Right lobe of liver (tissue), 6 donors: ENCODE results near the gene ZNF2. TPM values are rescaled to one million over a fixed set of nuclear protein-coding genes. Genes with fewer than 3 reads are reported as not detected.

ENCODE experiments used
- ATAC-seq, 4 donors: fragments of 200-7000 bp; cut with Tn5 transposase; one replicate each; pipeline ENCODE4 v1.9.1; 2020; ENCODE audit warnings: mild to moderate bottlenecking in 4 of 4, moderate library complexity in 4 of 4
- DNase-seq, 3 donors: peaks; one replicate each; pipeline ENCODE4 v3.0.0-alpha.2; 2020
- H3K27ac ChIP-seq, 3 donors: fragments of 200-600 bp; one replicate each; pipeline ENCODE4 v1.8.0; 2022
- H3K27me3 ChIP-seq, 2 donors: fragments of 200-600 bp; one replicate each; pipeline ENCODE4 v1.8.0; 2022
- H3K36me3 ChIP-seq, 4 donors: fragments of 200-600 bp; sonication (generic) in 1 of 4; one replicate each; pipeline versions ENCODE4 v1.5.1 to v1.8.0; 2017 to 2022; ENCODE audit warnings: control low read depth in 1 of 4
- H3K4me1 ChIP-seq, 4 donors: fragments of 200-600 bp; sonication (generic) in 1 of 4; one replicate each; pipeline versions ENCODE4 v1.5.1 to v1.8.0; 2017 to 2022; ENCODE audit warnings: control low read depth in 1 of 4
- H3K4me3 ChIP-seq, 3 donors: fragments of 200-600 bp; one replicate each; pipeline ENCODE4 v1.8.0; 2022
- H3K9me3 ChIP-seq, 4 donors: fragments of 200-600 bp; sonication (generic) in 1 of 4; one replicate each; pipeline versions ENCODE4 v1.5.1 to v1.8.0; 2017 to 2022; ENCODE audit warnings: control low read depth in 1 of 4
- POLR2A ChIP-seq: fragments of 450-650 bp; IDR thresholded peaks from one replicate; pipeline ENCODE4 v1.6.1; 2017; ENCODE audit warnings: antibody characterized with exemption, mild to moderate bottlenecking
- WGBS: methylation state at CpG from one replicate; pipeline ENCODE4 v1.1.6; 2018; ENCODE audit warnings: low coverage, low lambda C conversion rate; ENCODE audit not compliant: insufficient coverage; ENCODE audit errors: missing lambda C conversion rate; 5-methylcytosine and 5-hydroxymethylcytosine counted together
- intact Hi-C, 2 donors: fragments of 100-400 bp; cut with DNase I; formaldehyde crosslinking; loops; one replicate each; pipeline versions ENCODE4 v1.11.2 to v1.14.1; 2022
- total RNA-seq, 6 experiments: library from RNA; depleted of rRNA in 2 of 6; stranded (reverse); fragments of >200 nt in 2 of 6; fragmentation: NEBNext Ultra II Directional in 3 of 6; extraction: Animal tissue kit (Norgen Biotek cat#: 25700) in 3 of 6; gene quantifications; one replicate each; pipeline versions ENCODE4 v1.1.0 to v1.2.4, GENCODE V29; 2016 to 2023
- TF ChIP-seq, protein P1 (sequence below), 4 donors: fragments of 200-600 bp in 3 of 4; fragments of 450-650 bp in 1 of 4; IDR thresholded peaks; one replicate each; pipeline versions ENCODE4 v1.5.1 to v1.8.0; 2016 to 2022; ENCODE audit warnings: antibody characterized with exemption in 4 of 4, mild to moderate bottlenecking in 2 of 4
- donor health status: DM: no; HTN: yes; CAD: no.
- donor health status: DM: no; HTN: no; CAD: no.
- donor health status: DM: no; HTN: no; CAD: no.
- donor health status: DM: no; HTN: yes; CAD: no.
- donor health status: DM: no; HTN: yes; CAD: no.

Gene ZNF2
- total RNA-seq, 6 experiments from 2014 or later, result 1.1 to 2.0 (median 1.8) TPM

DNA sequence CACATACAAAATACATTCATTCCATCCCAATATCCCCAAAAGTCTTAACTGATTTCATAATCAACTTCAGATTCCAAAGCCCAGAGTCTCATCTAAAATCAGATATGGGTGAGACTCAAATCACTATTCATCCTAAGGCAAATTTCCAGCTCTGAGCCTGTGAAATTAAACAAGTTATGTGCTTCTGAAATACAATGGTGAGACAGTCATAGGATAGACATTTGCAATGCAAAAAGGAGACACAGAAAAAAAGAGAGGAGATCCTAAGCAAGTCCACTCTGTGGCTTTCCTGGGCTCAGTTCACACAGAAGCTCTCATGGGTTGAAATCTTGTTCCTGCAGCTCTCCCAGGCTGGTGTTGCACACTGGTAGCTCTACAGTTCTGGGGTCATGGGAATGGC is 60.0 kb downstream of the ZNF2 start:
- ATAC-seq, result no peak
- intact Hi-C loops, result no loop called here
- TF ChIP-seq, protein P1, sequence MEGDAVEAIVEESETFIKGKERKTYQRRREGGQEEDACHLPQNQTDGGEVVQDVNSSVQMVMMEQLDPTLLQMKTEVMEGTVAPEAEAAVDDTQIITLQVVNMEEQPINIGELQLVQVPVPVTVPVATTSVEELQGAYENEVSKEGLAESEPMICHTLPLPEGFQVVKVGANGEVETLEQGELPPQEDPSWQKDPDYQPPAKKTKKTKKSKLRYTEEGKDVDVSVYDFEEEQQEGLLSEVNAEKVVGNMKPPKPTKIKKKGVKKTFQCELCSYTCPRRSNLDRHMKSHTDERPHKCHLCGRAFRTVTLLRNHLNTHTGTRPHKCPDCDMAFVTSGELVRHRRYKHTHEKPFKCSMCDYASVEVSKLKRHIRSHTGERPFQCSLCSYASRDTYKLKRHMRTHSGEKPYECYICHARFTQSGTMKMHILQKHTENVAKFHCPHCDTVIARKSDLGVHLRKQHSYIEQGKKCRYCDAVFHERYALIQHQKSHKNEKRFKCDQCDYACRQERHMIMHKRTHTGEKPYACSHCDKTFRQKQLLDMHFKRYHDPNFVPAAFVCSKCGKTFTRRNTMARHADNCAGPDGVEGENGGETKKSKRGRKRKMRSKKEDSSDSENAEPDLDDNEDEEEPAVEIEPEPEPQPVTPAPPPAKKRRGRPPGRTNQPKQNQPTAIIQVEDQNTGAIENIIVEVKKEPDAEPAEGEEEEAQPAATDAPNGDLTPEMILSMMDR (IDR thresholded peaks at IDR 0.05), result no peak
- TF ChIP-seq POLR2A, result no peak
- no peaks in the 10 kb centered on the region for H3K4me1 ChIP-seq
- DNase-seq, result no peak
- peaks cover 0 to 20% (median 0%) of the 10 kb centered on the region in 4 donors for H3K9me3 ChIP-seq
- H3K27ac ChIP-seq, result no peak overlapping the region
- H3K4me3 ChIP-seq, result no peak overlapping the region
- H3K36me3 ChIP-seq, result no peaks in the 10 kb centered on the region
- no peaks in the 10 kb centered on the region for H3K27me3 ChIP-seq

DNA sequence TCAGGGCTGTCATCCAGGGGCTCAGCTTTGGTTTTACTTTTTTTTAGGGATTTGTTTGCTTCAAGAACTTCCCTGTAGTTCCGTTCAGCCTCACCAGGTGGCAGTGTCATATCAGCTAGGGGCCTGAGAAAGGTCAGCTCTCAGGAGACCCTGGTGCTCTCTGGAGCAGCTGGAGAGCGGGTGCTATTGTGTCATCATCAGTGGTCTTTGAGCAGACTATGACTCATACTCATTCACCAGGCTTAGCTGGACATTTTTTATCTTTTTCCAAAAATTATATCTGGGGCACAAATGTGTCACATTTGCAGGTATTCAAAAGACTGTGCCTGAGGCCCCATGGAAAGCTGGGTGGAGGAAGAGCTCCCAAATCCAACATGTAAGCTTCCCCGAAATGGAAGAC is 66.1 kb downstream of the ZNF2 start:
- ATAC-seq (peak; percentile 69 to 94 (median 86)), DNase-seq (peak; percentile 53 to 70 (median 60))
- H3K9me3 ChIP-seq, result no peaks in the 10 kb centered on the region
- H3K27ac ChIP-seq, result no peak overlapping the region
- no peak for TF ChIP-seq POLR2A
- TF ChIP-seq, protein P1 (IDR thresholded peaks at IDR 0.05), result peak; percentile 78 to 88 (median 83)
- intact Hi-C loops, result loop anchor here (5.0 kb wide), 2 partner anchors 81 to 86 kb away; no protein-coding TSS in a partner anchor
- no peak overlapping the region for H3K4me3 ChIP-seq
- no peaks in the 10 kb centered on the region for H3K4me1 ChIP-seq
- no peaks in the 10 kb centered on the region for H3K36me3 ChIP-seq
- 20% methylated on average over 3 of the region's 3 CpGs for WGBS
- H3K27me3 ChIP-seq, result no peaks in the 10 kb centered on the region

DNA sequence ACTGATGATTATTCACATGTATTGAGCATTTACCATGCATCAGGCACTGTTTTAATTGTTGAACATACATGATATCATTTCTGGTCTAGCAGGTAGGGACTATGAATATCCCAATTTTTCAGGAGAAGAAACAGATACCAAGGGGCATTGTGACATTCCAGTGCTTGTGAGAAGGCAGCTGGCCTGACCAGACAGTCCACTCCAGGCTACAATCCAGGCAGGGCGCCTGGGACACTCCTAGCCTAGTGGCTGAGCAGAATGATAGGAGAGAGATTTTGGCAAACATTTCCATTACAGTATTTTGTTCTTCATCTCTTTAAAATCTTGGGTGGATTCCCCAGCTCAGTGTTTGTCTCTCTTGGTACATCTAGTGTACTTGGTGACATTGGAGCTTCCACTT is 66.6 kb downstream of the ZNF2 start:
- intact Hi-C loops, result loop anchor here (5.0 kb wide), 2 partner anchors 80 to 85 kb away; no protein-coding TSS in a partner anchor
- H3K4me3 ChIP-seq, result no peak overlapping the region
- H3K9me3 ChIP-seq, result no peaks in the 10 kb centered on the region
- H3K27ac ChIP-seq, result no peak overlapping the region
- no peaks in the 10 kb centered on the region for H3K27me3 ChIP-seq
- no peaks in the 10 kb centered on the region for H3K4me1 ChIP-seq
- no peaks in the 10 kb centered on the region for H3K36me3 ChIP-seq
- ATAC-seq (no peak), DNase-seq (no peak)
- no CpG with 5 or more reads among the region's 1 CpG for WGBS
- TF ChIP-seq, protein P1 (IDR thresholded peaks at IDR 0.05), result no peak
- TF ChIP-seq POLR2A, result no peak

Other genes starting within 250 kb of the ZNF2 start
- under 1 TPM in 1 of 6 experiments, not detected in 5; 0.24 TPM for gene MAL, start 140.1 kb upstream of the ZNF2 start, total RNA-seq
- gene MRPS5, start 44.0 kb upstream of the ZNF2 start, total RNA-seq, result 10 to 100 TPM; 36.1 to 52.1 (median 47.9) TPM
- 1 to 10 TPM; 2.0 to 8.1 (median 5.4) TPM for gene ZNF514, start 6.0 kb upstream of the ZNF2 start, total RNA-seq
- 1 to 10 TPM in 4 of 6 experiments, under 1 TPM in 2; 0.48 to 2.3 (median 1.1) TPM for gene ZNF892, start 41.7 kb downstream of the ZNF2 start, total RNA-seq
- gene PROM2, start 108.6 kb downstream of the ZNF2 start, total RNA-seq, result under 1 TPM; 0.06 to 0.64 (median 0.43) TPM
- 1 to 10 TPM in 4 of 6 experiments, under 1 TPM in 2; 0.46 to 3.3 (median 1.2) TPM for gene KCNIP3, start 131.5 kb downstream of the ZNF2 start, total RNA-seq
- 10 to 100 TPM; 62.2 to 80.1 (median 75.7) TPM for gene FAHD2A, start 236.9 kb downstream of the ZNF2 start, total RNA-seq